CD4-positive, alpha-beta T cell (primary cell): Measurements from ENCODE around the gene NMT2. TPM values are rescaled to one million over a fixed set of nuclear protein-coding genes. Genes with fewer than 3 reads are reported as not detected.
A peak's percentile ranks its signal among the peaks of the same experiment; 100 is the strongest.

ENCODE experiments used
- ATAC-seq: fragments of 200-7000 bp; cut with Tn5 transposase; one replicate; pipeline ENCODE4 v1.10.0; 2022; ENCODE audit warnings: mild to moderate bottlenecking; ENCODE audit not compliant: poor library complexity
- CTCF ChIA-PET: fragments of 350-600 bp; sonication (Branson Sonifier 250); formaldehyde crosslinking; loops from one replicate; lab custom pipeline; 2021; ENCODE audit warnings: antibody characterized with exemption, inconsistent platforms; lab: Charles Lee
- POLR2A ChIA-PET: fragments of 350-600 bp; sonication (Branson Sonifier 250); formaldehyde crosslinking; loops from one replicate; lab custom pipeline; 2021; ENCODE audit warnings: antibody characterized with exemption, inconsistent platforms; lab: Charles Lee
- DNase-seq, 14 experiments: peaks; one replicate each; pipeline ENCODE4 v3.0.0-alpha.2; 2013 to 2020; ENCODE audit warnings: mixed read lengths in 2 of 14
- H3K27ac ChIP-seq, 2 donors: one replicate each; pipeline versions ENCODE4 v1.5.1 to v1.7.0; 2013; ENCODE audit warnings: low read length in 2 of 2, low read depth in 1 of 2, mild to moderate bottlenecking in 1 of 2
- H3K27me3 ChIP-seq, 2 experiments: 1 replicate in 1 of 2; 2 replicates in 1 of 2; pipeline versions ENCODE4 v1.6.1 to v1.7.0; 2013; ENCODE audit warnings: low read length in 2 of 2, control low read depth in 1 of 2, mild to moderate bottlenecking in 1 of 2, moderate library complexity in 1 of 2; ENCODE audit not compliant: insufficient read depth in 2 of 2, control insufficient read depth in 1 of 2
- H3K36me3 ChIP-seq: one replicate; pipeline ENCODE4 v1.6.1; 2013; ENCODE audit warnings: low read length, control low read depth; ENCODE audit not compliant: insufficient read depth
- H3K4me1 ChIP-seq: one replicate; pipeline ENCODE4 v1.6.1; 2013; ENCODE audit warnings: low read length, control low read depth; ENCODE audit not compliant: insufficient read depth
- H3K4me3 ChIP-seq: one replicate; pipeline ENCODE4 v1.5.1; 2013; ENCODE audit warnings: mild to moderate bottlenecking, low read length, moderate library complexity
- H3K9me3 ChIP-seq, 2 experiments: 1 replicate in 1 of 2; 2 replicates in 1 of 2; pipeline versions ENCODE4 v1.6.1 to v1.7.0; 2013; ENCODE audit warnings: low read length in 2 of 2, mild to moderate bottlenecking in 2 of 2, control low read depth in 1 of 2, moderate library complexity in 1 of 2; ENCODE audit not compliant: control insufficient read depth in 1 of 2, insufficient read depth in 1 of 2
- H3K27ac Mint-ChIP-seq: one replicate; pipeline ENCODE4 v1.8.0; 2020; ENCODE audit warnings: mixed read lengths
- H3K27me3 Mint-ChIP-seq: one replicate; pipeline ENCODE4 v1.8.0; 2021; ENCODE audit warnings: mixed read lengths
- H3K36me3 Mint-ChIP-seq: one replicate; pipeline ENCODE4 v1.8.0; 2021; ENCODE audit warnings: low read depth, mixed read lengths
- H3K4me1 Mint-ChIP-seq: one replicate; pipeline ENCODE4 v1.8.0; 2021; ENCODE audit warnings: low read depth, mixed read lengths
- H3K4me3 Mint-ChIP-seq: one replicate; pipeline ENCODE4 v1.8.0; 2020; ENCODE audit warnings: mild to moderate bottlenecking, mixed read lengths
- H3K9me3 Mint-ChIP-seq: one replicate; pipeline ENCODE4 v1.8.0; 2020; ENCODE audit warnings: mixed read lengths
- intact Hi-C, 2 experiments: fragments of 100-400 bp; cut with DNase I in 1 of 2; cut with micrococcal nuclease in 1 of 2; formaldehyde crosslinking; loops; one replicate each; pipeline versions ENCODE4 v1.15.1 to v1.9.0; 2023 to 2025; cut with DNase I, micrococcal nuclease
- total RNA-seq, 174 experiments: library from RNA in 2 of 174; stranded (reverse) in 2 of 174; gene quantifications; one replicate each; pipeline ENCODE4 v1.2.3 and lab custom pipeline; 2021 to 2026
- TF ChIP-seq, protein P1 (sequence below): fragments of 200-600 bp; IDR thresholded peaks from one replicate; pipeline ENCODE4 v1.8.0; 2022; ENCODE audit warnings: antibody characterized with exemption, mild to moderate bottlenecking

Gene NMT2
- total RNA-seq, 2 experiments from 2014 or later = 23.4 to 28.1 TPM

DNA sequence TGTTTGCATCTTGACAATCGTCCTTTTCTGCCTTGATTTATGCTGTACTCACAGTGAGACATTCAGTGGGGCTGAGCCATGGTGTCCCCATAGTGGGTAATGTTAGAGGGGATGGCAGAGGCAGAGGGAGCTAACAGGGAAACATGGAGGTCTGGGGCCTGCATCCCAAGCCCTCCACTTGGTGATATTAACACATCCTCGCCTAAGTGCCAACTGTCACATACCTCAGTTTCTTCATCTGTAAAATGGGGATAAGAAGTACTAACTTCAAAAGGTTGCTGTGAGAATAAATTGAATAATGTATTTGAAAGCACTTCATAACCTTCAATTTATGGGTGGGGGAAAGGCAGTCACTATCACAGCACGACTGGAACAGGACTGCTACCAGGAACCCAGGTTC is 43.6 kb downstream of the NMT2 start:
- H3K36me3 ChIP-seq = peaks cover 56% of the 10 kb centered on the region
- H3K4me1 ChIP-seq = peaks cover 4% of the 10 kb centered on the region
- Mint-ChIP-seq H3K27ac (peak overlapping the region; percentile 12), H3K4me1 (peaks cover 22% of the 10 kb centered on the region), H3K36me3 (peaks cover 74% of the 10 kb centered on the region), H3K27me3 (no peaks in the 10 kb centered on the region), H3K9me3 (no peaks in the 10 kb centered on the region), H3K4me3 (no peak overlapping the region)
- TF ChIP-seq, protein P1, sequence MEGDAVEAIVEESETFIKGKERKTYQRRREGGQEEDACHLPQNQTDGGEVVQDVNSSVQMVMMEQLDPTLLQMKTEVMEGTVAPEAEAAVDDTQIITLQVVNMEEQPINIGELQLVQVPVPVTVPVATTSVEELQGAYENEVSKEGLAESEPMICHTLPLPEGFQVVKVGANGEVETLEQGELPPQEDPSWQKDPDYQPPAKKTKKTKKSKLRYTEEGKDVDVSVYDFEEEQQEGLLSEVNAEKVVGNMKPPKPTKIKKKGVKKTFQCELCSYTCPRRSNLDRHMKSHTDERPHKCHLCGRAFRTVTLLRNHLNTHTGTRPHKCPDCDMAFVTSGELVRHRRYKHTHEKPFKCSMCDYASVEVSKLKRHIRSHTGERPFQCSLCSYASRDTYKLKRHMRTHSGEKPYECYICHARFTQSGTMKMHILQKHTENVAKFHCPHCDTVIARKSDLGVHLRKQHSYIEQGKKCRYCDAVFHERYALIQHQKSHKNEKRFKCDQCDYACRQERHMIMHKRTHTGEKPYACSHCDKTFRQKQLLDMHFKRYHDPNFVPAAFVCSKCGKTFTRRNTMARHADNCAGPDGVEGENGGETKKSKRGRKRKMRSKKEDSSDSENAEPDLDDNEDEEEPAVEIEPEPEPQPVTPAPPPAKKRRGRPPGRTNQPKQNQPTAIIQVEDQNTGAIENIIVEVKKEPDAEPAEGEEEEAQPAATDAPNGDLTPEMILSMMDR = no peak
- H3K27ac ChIP-seq = no peak overlapping the region
- intact Hi-C loops = no loop called here
- ChIA-PET CTCF (no interaction called here), POLR2A (no interaction called here)
- ATAC-seq (no peak), DNase-seq (no peak)
- no peak overlapping the region for H3K4me3 ChIP-seq
- H3K9me3 ChIP-seq = no peaks in the 10 kb centered on the region
- no peaks in the 10 kb centered on the region for H3K27me3 ChIP-seq

DNA sequence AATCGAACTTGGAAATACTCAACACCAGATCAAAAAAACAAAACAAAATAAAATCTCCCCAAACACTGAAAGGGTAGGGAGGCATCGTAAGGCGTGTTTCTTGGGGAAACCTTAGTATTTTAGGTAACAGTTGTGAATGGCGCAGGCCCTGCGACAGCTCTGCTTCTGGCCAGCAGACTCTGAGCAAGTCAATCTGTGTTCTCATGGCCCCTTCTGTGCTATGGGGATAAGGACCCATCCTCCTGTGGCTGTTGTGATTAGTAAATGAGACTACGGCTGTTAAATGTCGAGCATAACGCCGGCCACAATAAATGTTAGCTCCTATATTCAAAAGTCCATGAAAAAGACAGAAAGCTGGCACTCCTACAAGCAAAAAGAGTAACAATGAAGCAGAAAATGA is 44.3 kb downstream of the NMT2 start:
- H3K9me3 Mint-ChIP-seq = no peaks in the 10 kb centered on the region
- H3K27ac Mint-ChIP-seq = peak overlapping the region; percentile 12
- H3K4me1 Mint-ChIP-seq = peaks cover 22% of the 10 kb centered on the region
- H3K4me3 Mint-ChIP-seq = no peak overlapping the region
- H3K4me1 ChIP-seq = peaks cover 4% of the 10 kb centered on the region
- POLR2A ChIA-PET = interaction anchor here (0.6 kb wide), 1 partner anchor 45 kb away, joined by 3 read pairs; the partner anchor contains the start of gene NMT2
- CTCF ChIA-PET = interaction anchor here (0.6 kb wide), 1 partner anchor 18 kb away, joined by 3 read pairs; no protein-coding TSS in a partner anchor
- H3K27me3 Mint-ChIP-seq = no peaks in the 10 kb centered on the region
- no peak overlapping the region for H3K4me3 ChIP-seq
- intact Hi-C loops = no loop called here
- peaks cover 67% of the 10 kb centered on the region for H3K36me3 Mint-ChIP-seq
- DNase-seq = no peak
- H3K27ac ChIP-seq = no peak overlapping the region
- no peaks in the 10 kb centered on the region for H3K9me3 ChIP-seq
- ATAC-seq = no peak
- TF ChIP-seq, protein P1 = no peak
- peaks cover 60% of the 10 kb centered on the region for H3K36me3 ChIP-seq
- no peaks in the 10 kb centered on the region for H3K27me3 ChIP-seq

DNA sequence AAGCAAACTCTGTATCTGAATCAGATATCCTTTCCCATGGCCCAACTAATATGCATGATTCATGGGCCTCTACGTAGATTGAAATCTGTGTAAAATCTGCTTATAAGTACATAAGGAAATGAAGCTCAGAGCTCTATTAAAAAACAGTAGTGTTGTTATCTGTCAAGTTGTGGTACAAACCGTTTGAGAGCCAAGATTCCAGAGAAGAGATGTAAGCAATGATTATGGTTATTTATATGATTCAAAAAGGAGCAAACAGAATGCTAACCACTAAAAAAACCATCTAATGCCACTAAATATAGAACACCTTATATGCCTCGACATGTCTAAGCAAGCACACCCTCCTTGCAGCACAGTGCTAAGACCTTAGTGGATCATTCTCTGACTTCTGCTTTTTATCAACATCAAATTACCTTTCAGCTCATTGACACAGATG is 44.7 kb downstream of the NMT2 start:
- Histone ChIP-seq H3K36me3 (peaks cover 60% of the 10 kb centered on the region), H3K27me3 (no peaks in the 10 kb centered on the region), H3K4me3 (no peak overlapping the region), H3K9me3 (no peaks in the 10 kb centered on the region), H3K27ac (no peak overlapping the region), H3K4me1 (peaks cover 4% of the 10 kb centered on the region)
- TF ChIP-seq, protein P1 = no peak
- intact Hi-C loops = no loop called here
- H3K4me3 Mint-ChIP-seq = no peak overlapping the region
- H3K9me3 Mint-ChIP-seq = no peaks in the 10 kb centered on the region
- H3K27ac Mint-ChIP-seq = peak overlapping the region; percentile 12
- peaks cover 62% of the 10 kb centered on the region for H3K36me3 Mint-ChIP-seq
- peaks cover 22% of the 10 kb centered on the region for H3K4me1 Mint-ChIP-seq
- CTCF ChIA-PET = interaction anchor here (0.6 kb wide), 1 partner anchor 17 kb away, joined by 3 read pairs; no protein-coding TSS in a partner anchor
- ATAC-seq (no peak), DNase-seq (no peak)
- POLR2A ChIA-PET = interaction anchor here (0.6 kb wide), 1 partner anchor 45 kb away, joined by 3 read pairs; the partner anchor contains the start of gene NMT2
- H3K27me3 Mint-ChIP-seq = no peaks in the 10 kb centered on the region
